Measurements from ENCODE around the gene EIF2B4. TPM values are rescaled to one million over a fixed set of nuclear protein-coding genes. Genes with fewer than 3 reads are reported as not detected.
A peak's percentile ranks its signal among the peaks of the same experiment; 100 is the strongest.

The EIF2B4 gene
- polyA plus RNA-seq, 2 of the 4 experiments (the other 2 are of a cell fraction), result 62.8 to 73.5 TPM

DNA sequence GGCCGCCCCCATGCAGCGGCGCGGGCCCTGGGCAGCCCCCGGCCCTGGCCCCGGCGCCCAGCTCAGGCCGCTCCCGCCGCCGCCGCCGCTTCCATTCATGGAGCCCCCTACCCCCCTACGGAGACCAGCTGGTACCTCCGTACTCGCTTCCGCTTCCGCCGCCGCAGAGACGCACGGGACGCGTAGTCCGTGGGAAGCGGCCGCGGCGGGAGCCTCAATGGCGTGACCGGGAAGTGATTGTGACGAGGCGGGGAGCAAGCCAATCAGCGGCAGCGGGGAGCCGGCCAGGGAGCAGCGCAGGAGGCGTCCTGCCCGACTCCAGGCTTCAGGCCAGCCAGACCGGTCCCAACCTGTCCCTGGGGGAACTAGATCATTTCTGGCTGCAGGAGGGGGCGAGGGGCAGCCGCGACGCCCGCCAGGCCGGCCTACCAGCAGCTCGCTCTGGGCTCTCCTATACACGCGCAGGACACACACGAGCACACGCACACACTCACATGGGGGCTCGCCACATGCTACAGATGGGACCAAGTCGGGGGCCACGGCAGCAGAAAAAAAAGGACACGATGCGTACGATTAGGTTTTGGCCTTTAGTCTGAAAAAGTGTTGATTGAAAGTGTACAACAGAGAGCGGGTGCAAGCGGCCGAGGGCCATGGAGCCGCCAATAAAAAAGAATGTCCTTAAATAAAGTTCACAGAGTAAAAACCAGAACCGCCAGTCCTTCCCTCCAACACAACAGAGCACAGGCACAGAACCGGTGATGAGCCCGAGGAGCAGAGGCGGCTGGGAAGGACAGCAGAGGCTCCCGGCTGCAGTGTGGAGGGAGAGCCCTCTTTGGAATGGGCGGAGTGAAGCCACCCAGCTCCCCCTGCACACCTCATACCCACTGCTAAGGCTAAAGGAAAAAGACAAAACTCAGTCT lies 10.7 kb upstream of the EIF2B4 start, which contains the start of gene ZNF513 (continued):
- TF ChIP-seq RARB (CRISPR knock-in tag; IDR thresholded peaks at IDR 0.05), result no peak
- peak; percentile 63; the same call in 1 of the 2 replicates for TF ChIP-seq TFCP2L1 (CRISPR knock-in tag; IDR thresholded peaks at IDR 0.05)
- TF ChIP-seq, protein P1, sequence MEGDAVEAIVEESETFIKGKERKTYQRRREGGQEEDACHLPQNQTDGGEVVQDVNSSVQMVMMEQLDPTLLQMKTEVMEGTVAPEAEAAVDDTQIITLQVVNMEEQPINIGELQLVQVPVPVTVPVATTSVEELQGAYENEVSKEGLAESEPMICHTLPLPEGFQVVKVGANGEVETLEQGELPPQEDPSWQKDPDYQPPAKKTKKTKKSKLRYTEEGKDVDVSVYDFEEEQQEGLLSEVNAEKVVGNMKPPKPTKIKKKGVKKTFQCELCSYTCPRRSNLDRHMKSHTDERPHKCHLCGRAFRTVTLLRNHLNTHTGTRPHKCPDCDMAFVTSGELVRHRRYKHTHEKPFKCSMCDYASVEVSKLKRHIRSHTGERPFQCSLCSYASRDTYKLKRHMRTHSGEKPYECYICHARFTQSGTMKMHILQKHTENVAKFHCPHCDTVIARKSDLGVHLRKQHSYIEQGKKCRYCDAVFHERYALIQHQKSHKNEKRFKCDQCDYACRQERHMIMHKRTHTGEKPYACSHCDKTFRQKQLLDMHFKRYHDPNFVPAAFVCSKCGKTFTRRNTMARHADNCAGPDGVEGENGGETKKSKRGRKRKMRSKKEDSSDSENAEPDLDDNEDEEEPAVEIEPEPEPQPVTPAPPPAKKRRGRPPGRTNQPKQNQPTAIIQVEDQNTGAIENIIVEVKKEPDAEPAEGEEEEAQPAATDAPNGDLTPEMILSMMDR (IDR thresholded peaks at IDR 0.05), result no peak
- TF ChIP-seq CHD4 (IDR thresholded peaks at IDR 0.05; ENCODE audit: borderline replicate concordance), result no peak
- TF ChIP-seq ZC3H11A (IDR thresholded peaks at IDR 0.05), result no peak
- TF ChIP-seq CBX2 (IDR thresholded peaks at IDR 0.05; ENCODE audit: borderline replicate concordance, low read depth), result no peak
- peak; percentile 56 for TF ChIP-seq POLR2A (IDR thresholded peaks at IDR 0.05; ENCODE audit: low read length)
- no peak for TF ChIP-seq NPAS2 (CRISPR knock-in tag; IDR thresholded peaks at IDR 0.05; ENCODE audit: borderline replicate concordance)
- no peak for TF ChIP-seq NR3C1 (IDR thresholded peaks at IDR 0.05)
- no peak for TF ChIP-seq EHMT2 (IDR thresholded peaks at IDR 0.05; ENCODE audit: low read depth)
- no peak for TF ChIP-seq RNF2 (IDR thresholded peaks at IDR 0.05; ENCODE audit: borderline replicate concordance, low read depth)
- TF ChIP-seq HOXB5 (CRISPR knock-in tag; IDR thresholded peaks at IDR 0.05), result 0 out of 2 replicates have a peak, but pooled peaks have one; percentile 44
- no peak for TF ChIP-seq RFX5 (IDR thresholded peaks at IDR 0.05)
- TF ChIP-seq, protein P2, sequence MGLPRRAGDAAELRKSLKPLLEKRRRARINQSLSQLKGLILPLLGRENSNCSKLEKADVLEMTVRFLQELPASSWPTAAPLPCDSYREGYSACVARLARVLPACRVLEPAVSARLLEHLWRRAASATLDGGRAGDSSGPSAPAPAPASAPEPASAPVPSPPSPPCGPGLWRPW (IDR thresholded peaks at IDR 0.05), result no peak
- TF ChIP-seq RAD21 (conservative IDR thresholded peaks at IDR 0.05 in 1 of 2, IDR thresholded peaks at IDR 0.05 in 1 of 2), result no peak
- TF ChIP-seq, protein P3, sequence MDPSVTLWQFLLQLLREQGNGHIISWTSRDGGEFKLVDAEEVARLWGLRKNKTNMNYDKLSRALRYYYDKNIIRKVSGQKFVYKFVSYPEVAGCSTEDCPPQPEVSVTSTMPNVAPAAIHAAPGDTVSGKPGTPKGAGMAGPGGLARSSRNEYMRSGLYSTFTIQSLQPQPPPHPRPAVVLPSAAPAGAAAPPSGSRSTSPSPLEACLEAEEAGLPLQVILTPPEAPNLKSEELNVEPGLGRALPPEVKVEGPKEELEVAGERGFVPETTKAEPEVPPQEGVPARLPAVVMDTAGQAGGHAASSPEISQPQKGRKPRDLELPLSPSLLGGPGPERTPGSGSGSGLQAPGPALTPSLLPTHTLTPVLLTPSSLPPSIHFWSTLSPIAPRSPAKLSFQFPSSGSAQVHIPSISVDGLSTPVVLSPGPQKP (IDR thresholded peaks at IDR 0.05; ENCODE audit: low read depth, low read length), result no peak
- no peak for TF ChIP-seq EP300 (IDR thresholded peaks at IDR 0.05)
- TF ChIP-seq BHLHE40 (IDR thresholded peaks at IDR 0.05; ENCODE audit: low read depth, low read length), result peak; percentile 51
- TF ChIP-seq JUNB (IDR thresholded peaks at IDR 0.05), result no peak
- TF ChIP-seq FOXS1 (CRISPR knock-in tag; IDR thresholded peaks at IDR 0.05), result no peak
- peak; percentile 9; the same call in 1 of the 2 replicates for TF ChIP-seq SREBF2 (IDR thresholded peaks at IDR 0.05)
- TF ChIP-seq, protein P4, sequence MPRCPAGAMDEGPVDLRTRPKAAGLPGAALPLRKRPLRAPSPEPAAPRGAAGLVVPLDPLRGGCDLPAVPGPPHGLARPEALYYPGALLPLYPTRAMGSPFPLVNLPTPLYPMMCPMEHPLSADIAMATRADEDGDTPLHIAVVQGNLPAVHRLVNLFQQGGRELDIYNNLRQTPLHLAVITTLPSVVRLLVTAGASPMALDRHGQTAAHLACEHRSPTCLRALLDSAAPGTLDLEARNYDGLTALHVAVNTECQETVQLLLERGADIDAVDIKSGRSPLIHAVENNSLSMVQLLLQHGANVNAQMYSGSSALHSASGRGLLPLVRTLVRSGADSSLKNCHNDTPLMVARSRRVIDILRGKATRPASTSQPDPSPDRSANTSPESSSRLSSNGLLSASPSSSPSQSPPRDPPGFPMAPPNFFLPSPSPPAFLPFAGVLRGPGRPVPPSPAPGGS (IDR thresholded peaks at IDR 0.05), result peak; percentile 56; the same call in 2 of the 3 replicates
- no peak for TF ChIP-seq HDAC2 (IDR thresholded peaks at IDR 0.05)
- TF ChIP-seq ZFP36 (IDR thresholded peaks at IDR 0.05; ENCODE audit: borderline replicate concordance, partially characterized antibody), result no peak
- TF ChIP-seq HOXB13 (CRISPR knock-in tag; IDR thresholded peaks at IDR 0.05; ENCODE audit: low read depth), result peak; percentile 68; the same call in 1 of the 2 replicates
- TF ChIP-seq PHF8 (IDR thresholded peaks at IDR 0.05; ENCODE audit: borderline replicate concordance, low read depth), result no peak
- peak; percentile 93 to 97 for TF ChIP-seq JUN (IDR thresholded peaks at IDR 0.05)
- 0 out of 2 replicates have a peak, but pooled peaks have one; percentile 53 for TF ChIP-seq EHF (CRISPR knock-in tag; IDR thresholded peaks at IDR 0.05)
- 0 out of 2 replicates have a peak, but pooled peaks have one; percentile 49 for TF ChIP-seq FOSB (CRISPR knock-in tag; IDR thresholded peaks at IDR 0.05)
- TF ChIP-seq ZNF302 (CRISPR knock-in tag; IDR thresholded peaks at IDR 0.05), result no peak
- TF ChIP-seq, protein P5, sequence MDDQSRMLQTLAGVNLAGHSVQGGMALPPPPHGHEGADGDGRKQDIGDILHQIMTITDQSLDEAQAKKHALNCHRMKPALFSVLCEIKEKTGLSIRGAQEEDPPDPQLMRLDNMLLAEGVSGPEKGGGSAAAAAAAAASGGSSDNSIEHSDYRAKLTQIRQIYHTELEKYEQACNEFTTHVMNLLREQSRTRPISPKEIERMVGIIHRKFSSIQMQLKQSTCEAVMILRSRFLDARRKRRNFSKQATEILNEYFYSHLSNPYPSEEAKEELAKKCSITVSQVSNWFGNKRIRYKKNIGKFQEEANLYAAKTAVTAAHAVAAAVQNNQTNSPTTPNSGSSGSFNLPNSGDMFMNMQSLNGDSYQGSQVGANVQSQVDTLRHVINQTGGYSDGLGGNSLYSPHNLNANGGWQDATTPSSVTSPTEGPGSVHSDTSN (IDR thresholded peaks at IDR 0.05), result peak; percentile 90
- TF ChIP-seq MYC (IDR thresholded peaks at IDR 0.05; ENCODE audit: borderline replicate concordance, low read length), result no peak; the same call in 1 of the 2 replicates

All from A549 (cell line).